Panc1 (cell line): Measurements from ENCODE around the gene SRP72. TPM values are rescaled to one million over a fixed set of nuclear protein-coding genes. Genes with fewer than 3 reads are reported as not detected.
A peak's percentile ranks its signal among the peaks of the same experiment; 100 is the strongest.

ENCODE experiments used
- ATAC-seq: fragments of 200-7000 bp; cut with Tn5 transposase; 2 replicates; pipeline ENCODE4 v1.9.1; 2020; ENCODE audit warnings: mild to moderate bottlenecking, moderate library complexity
- BruUV-seq: library from RNA; stranded (reverse); fragments of 400-500 nt; replicated peaks from 2 replicates; lab custom pipeline; 2021; lab: Mats Ljungman, UMichigan
- CTCF ChIA-PET: fragments of 300-600 bp; sonication (Branson Sonifier 250); formaldehyde crosslinking; loops from one replicate; lab custom pipeline; 2022; ENCODE audit warnings: antibody characterized with exemption; lab: Charles Lee
- POLR2A ChIA-PET: fragments of 300-600 bp; sonication (Branson Sonifier 250); formaldehyde crosslinking; loops from one replicate; lab custom pipeline; 2022; ENCODE audit warnings: antibody characterized with exemption; lab: Charles Lee
- DNase-seq: peaks from one replicate; pipeline ENCODE4 v3.0.0-alpha.2; 2010; ENCODE audit warnings: low read depth, low spot score
- H3K27ac ChIP-seq: 2 replicates; pipeline ENCODE4 v1.5.1; 2011; ENCODE audit warnings: mild to moderate bottlenecking, low read length, inconsistent platforms
- H3K27me3 ChIP-seq: fragments of 200-500 bp; sonication (Bioruptor generic); 2 replicates; pipeline ENCODE4 v1.6.0; 2014; ENCODE audit warnings: low read length, inconsistent platforms; ENCODE audit not compliant: control insufficient read depth, insufficient read depth
- H3K36me3 ChIP-seq: fragments of 200-500 bp; sonication (Bioruptor generic); 2 replicates; pipeline ENCODE4 v1.5.1; 2014; ENCODE audit warnings: inconsistent platforms, mild to moderate bottlenecking, low read length, moderate library complexity; ENCODE audit not compliant: control insufficient read depth, insufficient read depth
- H3K4me1 ChIP-seq: 2 replicates; pipeline ENCODE4 v1.5.1; 2011; ENCODE audit warnings: inconsistent platforms, mild to moderate bottlenecking, low read length, moderate library complexity; ENCODE audit not compliant: control insufficient read depth, insufficient read depth
- H3K4me3 ChIP-seq, 2 experiments: 2 replicates each; pipeline ENCODE4 v1.5.1; 2011 to 2012; ENCODE audit warnings: low read depth in 2 of 2, low read length in 2 of 2, mild to moderate bottlenecking in 2 of 2, inconsistent platforms in 1 of 2, moderate library complexity in 1 of 2
- H3K9me3 ChIP-seq: fragments of 200-500 bp; sonication (Bioruptor generic); 2 replicates; pipeline ENCODE4 v1.5.1; 2014; ENCODE audit warnings: low read depth, mild to moderate bottlenecking, inconsistent platforms, low read length, moderate library complexity; ENCODE audit not compliant: control insufficient read depth, insufficient read depth
- POLR2AphosphoS5 ChIP-seq: IDR thresholded peaks from 2 replicates; pipeline ENCODE4 v1.6.1; 2012; ENCODE audit warnings: mild to moderate bottlenecking, low read depth, low read length, moderate library complexity
- SIN3A ChIP-seq: IDR thresholded peaks from 2 replicates; pipeline ENCODE4 v1.6.1; 2012; ENCODE audit warnings: low read depth, mild to moderate bottlenecking, low read length, moderate library complexity, borderline replicate concordance; ENCODE audit not compliant: insufficient read depth
- TCF7L2 ChIP-seq: IDR thresholded peaks from 2 replicates; pipeline ENCODE4 v1.6.1; 2011; ENCODE audit warnings: mild to moderate bottlenecking, low read depth, low read length, inconsistent platforms
- in situ Hi-C: cut with HindIII; loops from 2 replicates; pipeline ENCODE4 v1.10.0; 2016; ENCODE audit warnings: low sequenced_read_pairs, low pct_unique_long_range_greater_than_20kb
- intact Hi-C: fragments of 100-400 bp; cut with micrococcal nuclease; formaldehyde crosslinking; loops from one replicate; pipeline ENCODE4 v1.10.0; 2022; ENCODE audit not compliant: unreplicated experiment
- total RNA-seq: library from RNA; stranded (reverse); gene quantifications from one replicate; pipeline ENCODE4 v1.2.1, GENCODE V29; 2021; ENCODE audit not compliant: unreplicated experiment
- TF ChIP-seq, protein P1 (sequence below): fragments of 450-650 bp; IDR thresholded peaks from 2 replicates; pipeline ENCODE4 v1.5.1; 2017; ENCODE audit warnings: mild to moderate bottlenecking
- TF ChIP-seq, protein P2 (sequence below), 2 experiments: IDR thresholded peaks; 2 replicates each; pipeline ENCODE4 v1.6.1; 2011 to 2012; ENCODE audit warnings: low read depth in 2 of 2, control low read depth in 1 of 2, low read length in 1 of 2, mild to moderate bottlenecking in 1 of 2, moderate library complexity in 1 of 2; ENCODE audit not compliant: insufficient read depth in 1 of 2

The SRP72 gene
- total RNA-seq, 1 experiment from 2014 or later = 82.4 TPM

DNA sequence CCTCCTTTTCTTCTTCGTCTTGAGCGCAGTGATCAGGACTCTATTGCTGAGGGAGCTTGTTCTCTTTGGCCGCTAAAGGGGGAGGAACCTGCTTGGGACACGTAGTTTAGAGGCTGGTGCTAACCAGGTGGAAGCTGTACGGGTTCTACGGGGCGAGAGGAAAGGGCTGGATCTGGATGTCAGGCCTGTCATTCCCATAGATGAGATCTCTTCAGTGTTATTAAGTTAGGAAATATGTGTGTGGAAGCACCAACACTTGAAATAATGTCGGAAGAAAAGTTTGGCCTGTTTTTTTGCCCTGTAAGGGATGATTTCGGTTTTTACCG is 643 bp downstream of the SRP72 start:
- CTCF ChIA-PET = no interaction called here
- Histone ChIP-seq H3K36me3 (peaks cover 29% of the 10 kb centered on the region), H3K27me3 (no peaks in the 10 kb centered on the region), H3K4me1 (peaks cover 15% of the 10 kb centered on the region; the same call in 1 of the 2 replicates), H3K4me3 (peak overlapping the region; percentile 98 to 100), H3K27ac (peak overlapping the region; percentile 98), H3K9me3 (no peaks in the 10 kb centered on the region)
- no TSS peak for BruUV-seq
- intact Hi-C loops = no loop called here
- DNase-seq (no peak), ATAC-seq (peak; percentile 68)
- TF ChIP-seq, protein P1, sequence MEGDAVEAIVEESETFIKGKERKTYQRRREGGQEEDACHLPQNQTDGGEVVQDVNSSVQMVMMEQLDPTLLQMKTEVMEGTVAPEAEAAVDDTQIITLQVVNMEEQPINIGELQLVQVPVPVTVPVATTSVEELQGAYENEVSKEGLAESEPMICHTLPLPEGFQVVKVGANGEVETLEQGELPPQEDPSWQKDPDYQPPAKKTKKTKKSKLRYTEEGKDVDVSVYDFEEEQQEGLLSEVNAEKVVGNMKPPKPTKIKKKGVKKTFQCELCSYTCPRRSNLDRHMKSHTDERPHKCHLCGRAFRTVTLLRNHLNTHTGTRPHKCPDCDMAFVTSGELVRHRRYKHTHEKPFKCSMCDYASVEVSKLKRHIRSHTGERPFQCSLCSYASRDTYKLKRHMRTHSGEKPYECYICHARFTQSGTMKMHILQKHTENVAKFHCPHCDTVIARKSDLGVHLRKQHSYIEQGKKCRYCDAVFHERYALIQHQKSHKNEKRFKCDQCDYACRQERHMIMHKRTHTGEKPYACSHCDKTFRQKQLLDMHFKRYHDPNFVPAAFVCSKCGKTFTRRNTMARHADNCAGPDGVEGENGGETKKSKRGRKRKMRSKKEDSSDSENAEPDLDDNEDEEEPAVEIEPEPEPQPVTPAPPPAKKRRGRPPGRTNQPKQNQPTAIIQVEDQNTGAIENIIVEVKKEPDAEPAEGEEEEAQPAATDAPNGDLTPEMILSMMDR = no peak
- TF ChIP-seq, protein P2, sequence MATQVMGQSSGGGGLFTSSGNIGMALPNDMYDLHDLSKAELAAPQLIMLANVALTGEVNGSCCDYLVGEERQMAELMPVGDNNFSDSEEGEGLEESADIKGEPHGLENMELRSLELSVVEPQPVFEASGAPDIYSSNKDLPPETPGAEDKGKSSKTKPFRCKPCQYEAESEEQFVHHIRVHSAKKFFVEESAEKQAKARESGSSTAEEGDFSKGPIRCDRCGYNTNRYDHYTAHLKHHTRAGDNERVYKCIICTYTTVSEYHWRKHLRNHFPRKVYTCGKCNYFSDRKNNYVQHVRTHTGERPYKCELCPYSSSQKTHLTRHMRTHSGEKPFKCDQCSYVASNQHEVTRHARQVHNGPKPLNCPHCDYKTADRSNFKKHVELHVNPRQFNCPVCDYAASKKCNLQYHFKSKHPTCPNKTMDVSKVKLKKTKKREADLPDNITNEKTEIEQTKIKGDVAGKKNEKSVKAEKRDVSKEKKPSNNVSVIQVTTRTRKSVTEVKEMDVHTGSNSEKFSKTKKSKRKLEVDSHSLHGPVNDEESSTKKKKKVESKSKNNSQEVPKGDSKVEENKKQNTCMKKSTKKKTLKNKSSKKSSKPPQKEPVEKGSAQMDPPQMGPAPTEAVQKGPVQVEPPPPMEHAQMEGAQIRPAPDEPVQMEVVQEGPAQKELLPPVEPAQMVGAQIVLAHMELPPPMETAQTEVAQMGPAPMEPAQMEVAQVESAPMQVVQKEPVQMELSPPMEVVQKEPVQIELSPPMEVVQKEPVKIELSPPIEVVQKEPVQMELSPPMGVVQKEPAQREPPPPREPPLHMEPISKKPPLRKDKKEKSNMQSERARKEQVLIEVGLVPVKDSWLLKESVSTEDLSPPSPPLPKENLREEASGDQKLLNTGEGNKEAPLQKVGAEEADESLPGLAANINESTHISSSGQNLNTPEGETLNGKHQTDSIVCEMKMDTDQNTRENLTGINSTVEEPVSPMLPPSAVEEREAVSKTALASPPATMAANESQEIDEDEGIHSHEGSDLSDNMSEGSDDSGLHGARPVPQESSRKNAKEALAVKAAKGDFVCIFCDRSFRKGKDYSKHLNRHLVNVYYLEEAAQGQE (IDR thresholded peaks at IDR 0.05; ENCODE audit: insufficient read depth in 1 of 2, low read depth in 2 of 2, low read length in 1 of 2) = no peak
- no peak for TF ChIP-seq SIN3A
- no peak for TF ChIP-seq POLR2AphosphoS5
- TF ChIP-seq TCF7L2 = no peak
- in situ Hi-C loops = no loop called here
- POLR2A ChIA-PET = no interaction called here

DNA sequence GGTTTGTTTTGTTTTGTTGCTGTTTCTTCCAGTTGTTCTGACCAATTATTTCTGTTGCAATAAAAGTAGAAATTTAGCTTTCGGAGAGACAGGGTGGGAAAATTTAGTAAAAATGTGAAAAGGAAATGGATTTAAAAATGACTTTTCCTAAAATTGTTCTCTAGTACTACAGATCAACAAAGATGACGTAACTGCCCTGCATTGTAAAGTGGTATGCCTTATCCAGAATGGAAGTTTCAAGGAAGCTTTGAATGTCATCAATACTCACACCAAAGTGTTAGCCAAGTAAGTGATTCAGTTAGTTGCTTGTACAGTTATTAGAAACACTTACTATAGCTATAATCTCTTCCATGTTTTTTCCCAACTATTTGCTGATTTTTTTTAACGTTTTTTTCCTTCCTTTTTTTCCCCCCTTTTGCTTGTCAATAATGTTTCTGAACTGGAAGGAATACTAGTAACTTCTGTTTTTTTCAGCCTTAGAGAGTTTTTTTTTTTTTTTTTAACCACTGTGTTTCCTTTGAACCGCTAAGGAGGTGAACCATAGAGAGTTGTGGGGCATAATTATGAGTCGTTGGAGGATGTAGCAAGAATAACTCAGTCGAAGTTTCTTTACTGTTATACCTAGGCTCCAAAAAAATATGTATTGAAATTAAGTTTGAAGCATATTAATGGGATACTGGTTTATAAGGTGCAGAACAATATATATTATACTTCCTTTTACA is 2.2 kb downstream of the SRP72 start:
- intact Hi-C loops (no loop called here), in situ Hi-C loops (no loop called here)
- no peak for ATAC-seq
- H3K9me3 ChIP-seq = no peaks in the 10 kb centered on the region
- H3K4me3 ChIP-seq = no peak overlapping the region
- DNase-seq = no peak
- CTCF ChIA-PET = no interaction called here
- H3K27ac ChIP-seq = no peak overlapping the region
- POLR2A ChIA-PET = no interaction called here
- H3K27me3 ChIP-seq = no peaks in the 10 kb centered on the region
- peaks cover 15% of the 10 kb centered on the region; the same call in 1 of the 2 replicates for H3K4me1 ChIP-seq
- H3K36me3 ChIP-seq = peaks cover 33% of the 10 kb centered on the region
- no TSS peak for BruUV-seq
- TF ChIP-seq POLR2AphosphoS5 (no peak), TCF7L2 (no peak), SIN3A (no peak)
- TF ChIP-seq, protein P2 (IDR thresholded peaks at IDR 0.05; ENCODE audit: insufficient read depth in 1 of 2, low read depth in 2 of 2, low read length in 1 of 2) = no peak
- TF ChIP-seq, protein P1 = no peak
